Uterus (tissue), 2 donors: ENCODE measurements around the gene SLC25A44.

Source experiments
- CTCF ChIP-seq, 4 experiments: fragments of 200-600 bp in 2 of 4; fragments of 450-650 bp in 2 of 4; sonication (generic) in 2 of 4; IDR thresholded peaks; one replicate each; pipeline ENCODE4 v1.5.1; 2016 to 2019; ENCODE audit warnings: antibody characterized with exemption in 4 of 4, mild to moderate bottlenecking in 2 of 4, moderate library complexity in 1 of 4
- POLR2A ChIP-seq, 2 donors: fragments of 450-650 bp; IDR thresholded peaks; one replicate each; pipeline ENCODE4 v1.6.1; 2016; ENCODE audit warnings: antibody characterized with exemption in 2 of 2, mild to moderate bottlenecking in 1 of 2, moderate library complexity in 1 of 2

- TF ChIP-seq POLR2A (IDR thresholded peaks at IDR 0.05) (no peak), CTCF (IDR thresholded peaks at IDR 0.05) (no peak)
These were observed 65.0 kb downstream of the SLC25A44 start for GRCh38 chr1:156258859-156259258.
